GM18499 (cell line): ENCODE results near the gene WNT1.

ENCODE experiments used
- ATAC-seq: cut with Tn5 transposase; IDR thresholded peaks from one replicate; pipeline ENCODE4 v1.9.1; 2021; ENCODE audit warnings: moderate number of reproducible peaks; ENCODE audit not compliant: insufficient read depth, unreplicated experiment

Gene WNT1

DNA sequence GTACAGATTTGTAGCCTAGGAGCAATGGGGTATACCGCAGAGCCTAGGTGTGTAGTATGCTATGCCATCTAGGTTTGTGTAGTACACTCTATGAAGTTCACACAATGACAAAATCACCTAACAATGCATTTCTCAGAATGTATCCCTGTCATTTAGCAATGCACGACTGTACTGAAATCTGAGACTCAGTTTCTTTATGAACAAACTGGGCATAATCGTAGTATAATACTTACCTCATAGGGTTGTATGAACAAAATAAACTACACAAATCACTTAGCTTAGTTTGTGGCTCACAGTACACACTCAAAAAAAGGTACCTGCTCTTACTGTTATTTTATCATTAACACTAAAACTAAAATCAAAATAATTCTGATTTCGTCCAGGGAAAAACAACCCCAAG, 47.3 kb downstream of the WNT1 start:
- ATAC-seq, result no peak

DNA sequence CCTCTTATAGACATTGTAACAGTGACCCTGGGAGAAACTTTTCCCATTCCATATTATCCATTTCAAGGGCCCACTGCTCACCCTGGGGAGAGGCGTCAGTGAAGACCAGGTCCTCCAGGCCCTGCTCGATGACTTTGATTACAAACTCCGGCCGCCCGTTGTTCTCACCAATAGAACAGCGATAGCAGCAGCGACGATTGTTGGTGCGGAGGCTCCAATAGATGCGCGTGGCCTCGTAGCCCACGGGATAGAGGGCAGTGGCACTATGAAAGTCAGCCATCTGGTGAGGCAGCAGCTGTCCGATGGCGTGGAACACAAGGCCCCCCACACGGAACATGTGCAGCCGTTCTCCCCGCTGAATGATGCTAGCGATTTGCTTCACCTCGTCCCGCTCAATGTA, 48.0 kb downstream of the WNT1 start:
- ATAC-seq, result no peak

- ATAC-seq, result no peak
These were observed 48.8 kb downstream of the WNT1 start for GRCh38 chr12:49026678-49027480.

DNA sequence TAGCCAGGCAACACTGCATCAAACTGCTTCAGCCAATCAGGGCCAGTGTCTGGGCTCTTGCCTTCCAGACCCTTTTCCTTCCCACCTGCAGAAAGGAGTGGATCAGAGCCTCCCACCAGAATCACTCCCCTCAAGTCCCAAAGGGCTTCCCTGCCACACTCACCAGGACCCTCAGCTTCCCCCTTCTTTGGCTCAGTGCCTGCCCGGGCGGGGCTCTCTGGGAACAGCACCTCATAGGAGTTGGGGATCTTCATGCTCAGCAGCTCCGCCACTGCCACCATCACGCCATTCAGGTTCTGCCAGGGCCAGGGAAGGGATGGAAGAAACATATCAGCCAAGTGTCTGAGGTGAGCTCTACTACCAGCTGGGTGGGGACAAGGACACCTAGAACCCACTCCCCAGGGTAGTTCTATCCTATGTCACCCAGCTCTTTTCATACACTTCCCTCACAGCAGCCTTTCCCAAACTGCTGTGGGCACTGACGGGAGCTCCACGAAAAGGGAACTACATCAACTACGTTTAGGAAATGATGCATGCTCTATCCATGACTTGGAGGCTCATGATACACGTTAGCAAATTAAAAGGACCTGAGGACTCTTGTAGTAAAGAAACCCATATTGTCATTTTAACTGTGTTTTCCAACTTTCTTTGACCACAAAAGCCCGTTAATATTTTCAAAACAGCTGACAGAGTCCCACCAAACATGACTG, 49.9 kb downstream of the WNT1 start:
- no peak for ATAC-seq

DNA sequence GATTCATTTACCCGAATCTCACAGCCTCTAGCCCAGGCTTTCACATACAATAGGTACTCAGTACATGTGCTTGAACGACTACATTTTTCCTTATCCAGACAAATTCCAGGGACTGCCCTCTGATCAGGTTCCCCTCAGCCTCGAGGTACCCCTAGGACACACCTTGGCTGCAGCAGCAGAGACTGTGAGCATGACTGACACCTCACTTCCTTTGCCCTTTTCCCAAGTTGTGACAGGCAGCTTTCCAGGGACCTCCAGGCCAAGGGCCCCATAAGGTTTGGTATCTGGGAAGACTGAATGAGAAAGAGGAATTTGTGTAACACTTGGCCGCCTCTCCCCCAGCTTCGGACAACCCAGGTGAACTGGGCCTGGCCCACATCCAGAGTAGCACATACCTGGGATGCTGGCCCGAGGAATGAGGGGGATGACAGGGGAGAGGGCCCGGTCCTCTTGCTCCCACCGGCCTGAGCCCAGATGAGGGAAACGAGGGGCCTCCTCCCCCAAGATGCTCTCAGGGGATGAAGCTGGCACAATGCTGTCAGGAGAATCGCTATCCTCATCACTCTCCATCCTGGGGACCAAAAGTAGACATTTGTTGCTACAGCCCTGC, 50.6 kb downstream of the WNT1 start:
- ATAC-seq, result no peak

DNA sequence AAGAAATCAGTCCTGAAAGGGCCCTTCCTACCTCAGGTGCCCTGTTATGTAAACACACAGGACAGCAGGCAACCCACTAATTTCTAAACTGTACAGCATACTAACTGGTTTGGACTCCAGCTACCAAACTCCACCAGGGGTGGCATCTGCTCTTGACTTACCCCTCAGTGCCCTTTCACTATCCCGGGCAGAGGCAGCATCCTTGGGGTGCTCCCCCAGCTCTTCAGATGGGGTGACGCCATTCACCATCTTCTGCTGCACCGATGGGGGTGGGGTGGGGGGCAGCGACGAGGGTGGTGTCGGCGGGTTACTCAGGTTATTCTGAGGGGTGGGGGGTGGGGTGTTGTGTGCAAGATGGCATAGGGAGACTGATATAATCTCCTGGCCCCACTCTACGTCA, 52.0 kb downstream of the WNT1 start:
- ATAC-seq, result no peak

DNA sequence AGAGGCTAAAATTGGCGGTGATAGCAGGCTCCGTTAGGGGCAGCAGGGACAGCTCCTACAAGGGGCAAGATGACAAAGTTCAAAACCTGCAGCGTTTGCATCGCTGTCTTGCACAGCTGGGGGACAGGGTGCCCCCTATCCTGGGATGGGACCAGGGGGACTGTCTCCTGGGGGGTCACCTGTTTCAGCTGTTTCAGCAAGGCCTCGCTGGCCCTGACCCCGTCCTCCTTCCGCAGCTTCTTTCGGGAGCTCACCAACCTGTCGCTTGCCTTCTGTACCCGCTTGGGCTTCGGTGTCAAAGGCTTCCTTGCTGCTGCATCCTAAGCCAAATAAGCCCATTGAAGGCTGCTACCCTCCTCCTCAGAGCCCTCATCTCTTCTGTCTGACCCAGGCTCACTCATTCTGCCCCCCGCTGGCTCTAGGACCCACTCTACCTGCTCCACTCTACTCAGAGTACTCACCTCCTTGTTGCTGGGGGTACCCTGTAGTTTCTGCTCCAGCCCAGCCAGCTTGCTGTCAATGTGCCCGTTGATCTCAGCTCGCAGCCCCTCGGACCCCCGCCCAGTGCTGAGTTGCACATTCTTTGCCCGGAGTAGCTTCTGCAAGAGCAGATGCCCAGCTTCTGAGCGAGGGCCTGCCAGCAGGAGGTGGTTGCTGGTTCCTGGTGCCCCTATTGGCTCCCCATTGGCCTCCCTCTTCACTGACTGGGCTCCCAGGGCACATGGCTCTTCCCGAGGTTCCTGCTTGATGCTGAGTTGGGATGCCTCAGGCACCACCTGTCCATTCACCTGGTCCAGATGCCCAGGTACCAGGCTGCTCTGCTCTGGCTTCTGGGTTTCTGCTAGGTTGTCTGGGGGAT, 52.8 kb downstream of the WNT1 start:
- no peak for ATAC-seq

DNA sequence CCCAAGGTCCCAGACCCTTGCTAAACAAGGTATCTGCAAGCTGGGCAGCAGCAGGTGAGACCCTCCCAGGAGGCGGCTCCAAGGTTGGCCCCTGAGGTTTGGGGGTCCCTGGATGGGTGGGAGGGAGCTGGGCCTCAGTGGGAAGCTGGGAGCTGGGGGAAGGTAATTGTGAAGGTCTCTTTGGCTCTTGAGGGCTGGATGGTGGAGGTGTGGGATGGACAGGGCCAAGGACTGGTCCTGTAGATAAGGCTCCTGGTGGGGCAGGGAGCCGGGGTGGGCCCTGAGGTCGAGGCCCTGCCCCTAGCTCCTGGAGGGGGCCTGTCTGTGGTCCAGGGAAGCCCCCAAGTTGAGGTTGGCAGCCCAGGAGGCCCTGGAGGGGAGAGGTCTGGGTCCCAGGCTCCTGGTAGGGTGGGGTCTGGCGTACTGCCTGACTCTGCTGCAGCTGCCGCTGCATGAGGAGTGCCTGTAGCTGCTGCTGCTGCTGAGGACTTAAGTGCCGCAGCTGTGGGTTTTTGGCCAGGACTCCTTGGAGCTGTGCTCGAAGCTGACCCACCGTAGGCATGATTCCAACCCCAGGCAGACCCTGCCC, 53.5 kb downstream of the WNT1 start:
- no peak for ATAC-seq
